GM18861 (cell line): ENCODE results near the gene EPHB1.
A peak's percentile ranks its signal among the peaks of the same experiment; 100 is the strongest.

Source experiments
- ATAC-seq: cut with Tn5 transposase; IDR thresholded peaks from one replicate; pipeline ENCODE4 v1.9.1; 2021; ENCODE audit not compliant: unreplicated experiment

Gene EPHB1

DNA sequence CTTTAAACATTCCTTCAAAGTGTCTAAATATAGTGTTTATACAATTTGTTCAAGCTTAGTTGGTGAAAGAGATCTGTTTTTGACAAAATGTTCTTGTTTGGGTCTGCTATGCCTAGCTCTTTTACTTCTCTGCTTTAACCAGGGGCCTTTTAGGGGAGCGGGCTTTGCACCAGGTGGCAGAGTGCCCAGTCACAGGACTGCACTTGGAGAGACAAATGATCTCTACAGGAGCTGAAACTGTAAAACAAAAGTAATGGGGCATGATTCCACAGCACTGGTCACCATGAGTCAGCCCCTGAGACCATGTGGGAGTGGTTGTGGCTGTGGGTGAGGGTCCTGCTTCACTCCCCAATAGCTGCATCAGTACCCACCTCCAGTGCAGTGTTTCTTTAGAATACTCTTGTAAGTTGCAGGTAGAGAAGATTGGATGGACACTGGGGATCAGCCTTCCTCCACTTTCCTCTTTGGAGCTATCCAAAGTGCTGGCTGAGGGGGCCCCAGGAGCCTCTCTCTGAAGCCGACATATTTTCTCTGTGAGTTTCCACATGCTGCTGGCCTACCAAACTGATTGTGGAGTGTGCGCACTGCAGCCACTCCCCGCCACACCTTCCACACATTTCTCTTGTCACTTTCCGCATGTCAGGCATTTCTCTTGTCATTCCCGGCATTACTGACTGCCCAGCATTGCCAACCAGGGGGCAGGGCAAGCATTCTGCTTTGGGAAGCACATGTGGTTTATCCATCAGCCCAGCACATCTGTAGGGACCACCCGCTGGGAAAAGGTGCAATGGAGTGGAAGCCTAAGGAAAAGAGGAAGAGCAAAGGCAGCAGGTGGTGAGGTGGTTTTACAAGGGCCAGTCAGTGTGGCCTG is 110.0 kb downstream of the EPHB1 start:
- peak; percentile 20 for ATAC-seq

DNA sequence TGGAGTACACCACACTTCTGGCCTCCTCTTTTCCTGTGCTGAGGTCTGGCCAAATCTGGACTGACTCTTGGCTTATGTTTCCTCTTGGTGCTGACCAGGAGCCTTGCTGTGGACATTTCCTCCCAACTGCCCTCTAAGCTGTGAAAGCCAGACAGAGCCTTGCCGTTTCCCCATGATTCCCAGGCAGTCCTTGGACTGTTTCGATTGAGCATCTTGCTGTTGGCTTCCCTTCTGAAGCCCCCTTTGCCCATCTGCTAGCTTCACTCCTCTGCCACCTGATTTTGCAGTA is 110.5 kb downstream of the EPHB1 start:
- no peak for ATAC-seq

GRCh38 chr3:134908271-134908670 is 113.2 kb downstream of the EPHB1 start:
- no peak for ATAC-seq

DNA sequence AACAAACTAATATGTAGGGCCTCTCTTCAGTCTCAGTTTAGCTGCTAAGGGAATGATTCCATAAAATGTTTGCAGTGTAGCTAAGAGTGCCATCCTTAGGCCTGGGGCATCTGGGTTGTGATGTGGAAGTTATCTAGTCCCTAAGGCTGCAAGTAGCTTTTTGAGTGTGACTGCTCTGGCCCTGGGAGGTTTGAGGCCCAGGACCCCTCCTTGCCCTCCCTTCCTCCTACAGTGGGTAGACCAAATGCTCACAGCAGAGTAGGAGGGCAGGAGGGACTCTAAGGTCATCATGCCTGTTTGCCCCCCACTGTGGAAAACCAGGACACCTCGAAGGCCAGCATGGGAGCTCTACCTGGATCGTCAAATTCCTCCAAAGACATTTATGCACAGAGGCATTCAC is 115.0 kb downstream of the EPHB1 start:
- ATAC-seq, result no peak

DNA sequence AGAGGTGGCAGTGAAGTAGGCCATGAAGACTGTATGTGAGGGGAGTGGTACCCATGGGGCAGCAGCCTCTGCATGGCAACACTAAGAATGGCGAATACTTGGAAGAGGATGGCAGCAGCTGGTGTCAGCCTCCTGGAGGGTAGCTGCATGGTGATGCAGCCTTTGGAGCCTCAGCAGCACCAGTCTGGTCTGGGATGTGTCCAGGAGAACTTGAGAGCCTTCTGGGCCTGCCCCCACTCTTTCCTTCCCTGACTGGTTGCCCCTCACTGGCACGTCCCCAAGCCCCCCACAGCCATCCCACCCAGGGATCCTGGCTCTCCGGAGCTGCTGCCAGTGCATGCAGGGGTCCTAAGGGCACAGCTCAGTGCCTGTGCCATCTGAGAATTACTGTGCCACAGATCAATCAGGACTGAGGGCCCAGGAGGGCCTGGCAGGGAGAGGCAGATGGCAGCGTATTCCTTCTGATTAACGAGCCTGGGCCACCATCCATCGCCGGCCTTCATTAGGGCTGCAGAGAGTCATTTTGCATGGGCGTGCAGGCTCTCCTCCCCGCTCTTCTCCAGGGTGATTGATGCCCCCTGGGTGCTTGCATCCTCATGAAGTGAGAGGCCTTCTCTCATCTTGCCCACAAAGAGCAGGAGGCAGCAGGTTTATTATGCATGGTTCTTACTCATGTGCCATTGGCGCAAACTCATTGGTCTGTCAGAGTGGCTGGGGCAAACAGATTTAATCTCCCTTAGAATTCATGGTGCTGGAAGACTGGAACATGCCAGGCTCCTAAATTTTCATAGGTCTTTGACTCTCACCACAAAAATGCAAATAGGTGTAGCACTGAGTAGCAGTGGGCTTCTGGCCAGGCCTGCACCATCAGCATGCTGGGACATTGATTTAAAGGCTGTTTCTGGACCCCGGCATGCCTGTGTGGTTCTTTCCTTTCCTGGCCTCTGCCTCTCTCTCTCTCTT is 116.8 kb downstream of the EPHB1 start:
- no peak for ATAC-seq

DNA sequence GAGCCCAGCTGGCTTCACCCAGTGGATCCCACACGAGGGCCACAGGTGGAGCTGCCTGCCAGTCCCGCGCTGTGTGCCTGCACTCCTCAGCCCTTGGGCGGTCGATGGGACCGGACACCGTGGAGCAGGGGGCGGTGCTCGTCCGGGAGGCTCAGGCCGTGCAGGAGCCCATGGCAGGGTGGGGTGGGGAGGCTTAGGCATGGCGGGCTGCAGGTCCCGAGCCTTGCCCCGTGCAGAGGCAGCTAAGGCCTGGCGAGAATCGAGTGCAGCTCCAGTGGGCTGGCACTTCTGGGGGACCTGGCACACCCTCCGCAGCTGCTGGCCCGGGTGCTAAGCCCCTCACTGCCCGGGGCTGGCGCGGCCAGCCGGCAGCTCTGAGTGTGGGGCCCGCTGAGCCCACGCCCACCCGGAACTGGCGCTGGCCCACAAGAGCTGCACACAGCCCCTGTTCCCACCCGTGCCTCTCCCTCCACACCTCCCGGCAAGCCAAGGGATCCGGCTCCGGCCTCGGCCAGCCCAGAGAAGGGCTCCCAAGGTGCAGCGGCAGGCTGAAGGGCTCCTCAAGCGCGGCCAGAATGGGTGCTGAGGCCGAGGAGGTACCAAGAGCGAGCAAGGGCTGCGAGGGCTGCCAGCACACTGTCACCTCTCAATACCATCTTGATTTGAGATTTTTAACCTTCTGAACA is 121.4 kb downstream of the EPHB1 start:
- ATAC-seq, result no peak

- no peak for ATAC-seq
Observed at GRCh38 chr3:134917631-134918030, 122.6 kb downstream of the EPHB1 start.

DNA sequence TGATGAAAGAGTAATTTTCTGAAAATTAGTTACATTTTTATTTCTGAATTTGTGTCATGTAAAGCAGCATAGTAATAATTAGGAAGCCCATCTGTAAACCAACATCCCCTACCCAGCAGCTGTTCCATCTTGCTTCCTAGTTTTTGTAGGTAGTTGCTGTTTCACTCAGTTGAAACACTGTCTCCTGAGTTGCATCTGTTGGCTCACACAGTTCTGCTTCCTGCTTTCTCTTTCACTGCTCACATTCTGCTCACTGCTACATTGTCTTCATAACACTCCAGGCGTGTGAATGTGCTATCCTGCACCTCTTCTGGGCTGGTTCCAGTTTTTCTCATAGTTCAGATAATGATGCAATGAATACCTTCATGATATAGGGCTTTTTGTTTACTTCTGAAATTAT is 123.4 kb downstream of the EPHB1 start:
- ATAC-seq, result peak; percentile 93

DNA sequence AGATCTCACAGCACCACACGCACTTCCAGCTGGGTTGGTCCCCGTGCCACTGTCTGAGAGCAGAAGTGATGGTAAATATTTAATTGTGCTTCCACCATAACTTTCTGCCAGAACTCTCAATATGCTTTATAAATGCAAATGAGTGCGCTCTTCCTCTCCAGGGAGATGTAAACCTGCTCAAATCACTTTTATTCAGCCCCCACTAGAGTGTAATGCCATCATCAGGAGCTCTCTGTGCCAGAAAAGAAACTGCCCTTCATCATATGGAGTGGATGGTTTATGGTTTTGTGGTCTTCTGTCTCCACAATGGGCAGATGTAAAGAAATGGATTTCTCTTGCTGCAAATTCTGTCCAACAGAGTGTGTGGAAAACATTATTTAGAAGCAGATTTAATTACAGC is 127.0 kb downstream of the EPHB1 start:
- no peak for ATAC-seq

GRCh38 chr3:134922866-134923265 is 127.8 kb downstream of the EPHB1 start:
- no peak for ATAC-seq

DNA sequence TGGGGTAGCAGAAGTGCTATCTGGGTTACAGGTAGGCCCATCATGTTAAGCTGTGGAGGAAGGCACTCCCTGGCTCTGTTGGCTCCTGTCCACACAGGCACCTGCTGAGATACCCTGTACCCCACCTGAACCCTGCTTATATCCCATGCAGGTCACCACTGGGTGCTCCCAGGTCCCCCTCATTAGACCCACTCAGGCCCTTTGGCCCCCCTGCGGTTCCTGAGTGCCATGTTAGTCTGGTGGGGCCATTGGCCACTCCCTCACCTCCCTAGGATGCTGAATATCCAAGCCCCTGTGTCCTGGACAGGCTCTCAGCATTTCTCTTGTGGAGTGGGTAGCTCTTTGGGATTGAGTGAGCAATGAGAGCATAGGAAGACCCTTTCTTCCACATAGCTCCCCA is 128.2 kb downstream of the EPHB1 start:
- ATAC-seq, result no peak

DNA sequence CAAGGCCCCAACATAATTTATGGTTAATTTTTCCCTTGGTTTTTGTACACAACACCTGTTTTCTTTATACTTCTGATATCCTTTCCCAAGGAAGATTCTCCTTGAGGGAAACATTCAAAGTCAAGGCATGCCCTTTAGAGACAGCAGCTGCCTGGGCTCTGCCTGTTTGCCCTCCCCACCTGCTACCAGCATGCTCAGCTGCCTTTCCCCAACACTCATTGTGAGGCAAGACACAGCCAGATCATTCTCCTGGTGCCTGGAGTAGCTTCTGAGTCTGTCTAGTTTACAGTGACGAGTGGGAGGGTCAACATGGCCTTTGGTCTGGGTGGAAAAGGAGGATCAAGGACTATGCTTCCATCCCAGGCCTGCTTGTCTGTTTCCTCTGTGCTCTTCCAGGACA is 132.5 kb downstream of the EPHB1 start:
- no peak for ATAC-seq

GRCh38 chr3:134928392-134928791 is 133.3 kb downstream of the EPHB1 start:
- ATAC-seq, result no peak

DNA sequence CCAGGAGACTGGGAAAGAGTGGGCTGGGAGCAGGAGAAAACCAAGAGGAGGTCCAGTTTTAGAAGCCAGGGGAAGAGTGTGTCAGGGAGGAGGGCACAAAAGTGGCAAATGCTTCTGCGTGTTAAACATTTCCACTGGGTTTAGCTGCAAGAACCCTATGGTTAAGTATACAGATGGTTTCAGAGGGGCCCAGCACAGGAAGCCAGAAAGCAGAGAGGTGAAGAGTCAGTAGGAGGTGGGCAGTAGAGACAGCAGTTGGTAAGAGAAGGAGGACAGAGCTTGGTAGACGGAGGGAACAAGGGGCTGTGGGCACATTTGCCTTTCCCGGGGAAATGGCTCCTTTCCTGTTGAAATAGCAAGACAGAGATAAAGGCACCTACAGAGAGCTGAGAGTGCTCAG is 133.8 kb downstream of the EPHB1 start:
- ATAC-seq, result no peak

- no peak for ATAC-seq
Observed at GRCh38 chr3:134929976-134930375, 134.9 kb downstream of the EPHB1 start.

DNA sequence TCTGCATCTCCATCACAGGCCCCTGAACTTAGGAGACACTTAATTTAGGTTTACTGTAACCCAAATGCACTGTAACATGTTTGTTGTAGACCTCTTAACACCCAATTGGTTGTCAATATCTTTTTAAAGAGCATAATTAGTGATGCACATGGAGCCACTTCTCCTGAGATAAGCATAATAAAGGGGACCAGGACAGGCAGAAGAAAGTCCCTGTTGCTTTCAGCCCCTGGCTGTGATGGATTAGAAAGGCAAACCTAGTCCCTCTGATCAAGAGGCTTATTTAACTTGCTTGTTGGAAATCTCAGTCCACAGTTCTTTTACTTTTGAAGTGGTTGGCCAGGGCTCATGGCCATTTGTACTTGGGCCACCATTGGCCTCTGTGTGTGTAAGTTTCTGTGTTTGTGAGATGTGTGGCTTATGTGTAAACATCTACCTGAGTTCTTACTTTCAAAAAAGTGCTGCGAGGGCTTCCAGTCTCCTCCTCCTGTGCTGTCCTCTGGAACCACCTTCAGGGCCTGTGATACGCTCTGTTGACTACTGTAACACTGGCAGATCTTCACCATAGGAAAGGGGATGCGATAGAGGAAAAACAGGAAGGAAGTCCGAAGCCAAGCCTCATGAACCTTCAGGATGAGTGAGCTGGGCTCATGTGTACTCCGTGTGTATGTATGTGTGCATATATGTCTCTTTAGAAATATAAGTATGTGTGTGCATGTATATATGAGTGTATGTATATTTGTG is 136.2 kb downstream of the EPHB1 start:
- no peak for ATAC-seq

DNA sequence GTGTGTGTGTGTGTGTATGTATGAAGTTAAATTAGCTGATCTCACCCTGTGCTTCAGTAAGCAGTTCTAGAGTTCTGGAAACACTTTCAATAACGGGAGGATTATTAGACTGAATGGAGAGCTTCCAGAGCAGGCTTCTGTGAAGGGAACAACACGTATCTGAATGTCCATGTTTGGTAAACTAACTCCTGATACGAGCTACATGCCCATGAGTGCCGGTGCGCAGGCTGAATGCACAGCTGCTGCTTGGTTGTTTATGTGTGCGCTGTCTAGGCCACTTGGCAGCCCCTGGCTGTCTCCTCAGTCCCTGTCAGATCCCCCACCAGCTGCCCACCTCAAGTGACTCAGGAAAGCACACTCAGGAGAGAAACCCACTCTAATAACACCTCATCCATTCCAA is 137.0 kb downstream of the EPHB1 start:
- no peak for ATAC-seq

- no peak for ATAC-seq
Observed at GRCh38 chr3:134933997-134934396, 138.9 kb downstream of the EPHB1 start.

DNA sequence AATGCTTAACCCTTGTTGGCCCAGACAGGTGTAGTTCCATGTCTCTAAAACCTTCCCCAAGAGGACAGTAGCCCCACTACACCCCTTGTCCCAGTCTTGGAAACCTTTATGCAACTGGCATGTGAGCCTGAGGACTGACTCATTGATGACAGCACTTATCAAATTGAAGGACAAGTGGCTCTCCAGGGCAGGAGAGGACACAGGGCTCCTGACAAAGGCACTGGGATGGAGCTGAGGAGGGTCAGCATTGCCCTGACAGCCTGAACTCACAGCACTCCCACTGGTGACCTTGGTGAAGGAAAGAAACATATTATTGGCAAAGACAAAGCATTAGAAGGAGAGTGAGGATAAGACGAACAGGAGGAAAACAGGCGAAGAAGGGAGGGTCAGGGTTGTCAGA is 139.9 kb downstream of the EPHB1 start:
- ATAC-seq, result no peak

- ATAC-seq, result no peak
Observed at GRCh38 chr3:134937256-134938028, 142.4 kb downstream of the EPHB1 start.
